Measurements from ENCODE around the gene GALNT1.

DNA sequence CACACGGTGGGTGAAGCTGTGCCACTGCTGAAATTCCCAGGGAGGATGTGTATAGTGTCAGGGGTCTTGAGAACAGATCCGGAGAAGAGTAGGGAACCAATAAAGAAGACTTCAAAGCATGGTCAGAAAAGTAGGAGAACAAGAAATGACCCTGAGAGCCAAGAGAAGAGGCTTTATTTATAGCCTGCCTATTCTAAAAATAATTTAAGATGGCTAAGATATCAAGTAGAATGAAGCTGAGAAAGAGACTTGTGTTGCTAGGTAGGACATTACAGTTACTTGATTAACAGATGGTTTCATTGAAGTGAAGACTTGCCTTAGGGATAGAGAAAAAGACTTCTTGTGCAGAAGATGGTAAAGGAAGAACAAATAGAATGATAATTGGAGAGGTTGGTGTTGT is 43.7 kb downstream of the GALNT1 start:
- TF ChIP-seq, protein P1, sequence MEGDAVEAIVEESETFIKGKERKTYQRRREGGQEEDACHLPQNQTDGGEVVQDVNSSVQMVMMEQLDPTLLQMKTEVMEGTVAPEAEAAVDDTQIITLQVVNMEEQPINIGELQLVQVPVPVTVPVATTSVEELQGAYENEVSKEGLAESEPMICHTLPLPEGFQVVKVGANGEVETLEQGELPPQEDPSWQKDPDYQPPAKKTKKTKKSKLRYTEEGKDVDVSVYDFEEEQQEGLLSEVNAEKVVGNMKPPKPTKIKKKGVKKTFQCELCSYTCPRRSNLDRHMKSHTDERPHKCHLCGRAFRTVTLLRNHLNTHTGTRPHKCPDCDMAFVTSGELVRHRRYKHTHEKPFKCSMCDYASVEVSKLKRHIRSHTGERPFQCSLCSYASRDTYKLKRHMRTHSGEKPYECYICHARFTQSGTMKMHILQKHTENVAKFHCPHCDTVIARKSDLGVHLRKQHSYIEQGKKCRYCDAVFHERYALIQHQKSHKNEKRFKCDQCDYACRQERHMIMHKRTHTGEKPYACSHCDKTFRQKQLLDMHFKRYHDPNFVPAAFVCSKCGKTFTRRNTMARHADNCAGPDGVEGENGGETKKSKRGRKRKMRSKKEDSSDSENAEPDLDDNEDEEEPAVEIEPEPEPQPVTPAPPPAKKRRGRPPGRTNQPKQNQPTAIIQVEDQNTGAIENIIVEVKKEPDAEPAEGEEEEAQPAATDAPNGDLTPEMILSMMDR (IDR thresholded peaks at IDR 0.05), result no peak
- TF ChIP-seq POLR2A (IDR thresholded peaks at IDR 0.05) (no peak), POLR2AphosphoS5 (IDR thresholded peaks at IDR 0.05) (no peak)

All from prostate gland (tissue), 2 donors.